ENCODE data around the gene GRIA4.

GRCh38 chr11:106021967-106022794, 412.3 kb downstream of the GRIA4 start, which contains the start of gene MSANTD4:
- TF ChIP-seq CTCF (IDR thresholded peaks at IDR 0.05) (peak; percentile 10), EZH2 (IDR thresholded peaks at IDR 0.05; ENCODE audit: borderline replicate concordance, insufficient read depth, low read depth, low read length, poor library complexity, severe bottlenecking) (no peak)

Data from B cell (primary cell).